Gastrocnemius medialis (tissue), 4 donors: ENCODE data around the gene DIPK2B. TPM values are rescaled to one million over a fixed set of nuclear protein-coding genes. Genes with fewer than 3 reads are reported as not detected.

Source experiments
- ATAC-seq, 2 donors: fragments of 150-250 bp; one replicate each; pipeline ENCODE4 v1.9.1; 2016
- DNase-seq, 2 donors: peaks; one replicate each; pipeline ENCODE4 v3.0.0-alpha.2; 2019
- H3K27ac ChIP-seq, 4 donors: fragments of 200-600 bp; sonication (generic); 1 replicate in 1 of 4; 2 replicates in 3 of 4; pipeline ENCODE4 v1.5.1; 2016 to 2018; ENCODE audit warnings: mild to moderate bottlenecking in 2 of 4, moderate library complexity in 1 of 4
- H3K27me3 ChIP-seq, 3 donors: fragments of 200-600 bp; sonication (generic) in 2 of 3; 1 replicate in 1 of 3; 2 replicates in 2 of 3; pipeline versions ENCODE4 v1.5.1 to v1.6.0; 2016 to 2019; ENCODE audit warnings: mild to moderate bottlenecking in 1 of 3, moderate library complexity in 1 of 3
- H3K36me3 ChIP-seq, 2 donors: fragments of 200-600 bp; sonication (generic) in 1 of 2; one replicate each; pipeline ENCODE4 v1.5.1; 2017 to 2018
- H3K4me1 ChIP-seq, 2 donors: fragments of 200-600 bp; sonication (generic) in 1 of 2; one replicate each; pipeline ENCODE4 v1.5.1; 2016 to 2017; ENCODE audit warnings: mild to moderate bottlenecking in 2 of 2
- H3K4me3 ChIP-seq, 4 donors: fragments of 200-600 bp; sonication (generic) in 3 of 4; 1 replicate in 1 of 4; 2 replicates in 3 of 4; pipeline ENCODE4 v1.5.1; 2016 to 2019; ENCODE audit warnings: mild to moderate bottlenecking in 2 of 4
- H3K9me3 ChIP-seq, 3 donors: fragments of 200-600 bp; sonication (generic) in 2 of 3; 1 replicate in 1 of 3; 2 replicates in 2 of 3; pipeline ENCODE4 v1.5.1; 2016 to 2019
- CTCF ChIP-seq, 5 experiments: fragments of 450-650 bp in 3 of 5; fragments of 200-600 bp in 2 of 5; sonication (generic) in 2 of 5; IDR thresholded peaks in 4 of 5; conservative IDR thresholded peaks in 1 of 5; 1 replicate in 4 of 5; 2 replicates in 1 of 5; pipeline ENCODE4 v1.5.1; 2016 to 2019; ENCODE audit warnings: antibody characterized with exemption in 5 of 5, mild to moderate bottlenecking in 3 of 5, moderate library complexity in 3 of 5
- POLR2A ChIP-seq, 2 donors: fragments of 450-650 bp; IDR thresholded peaks; one replicate each; pipeline ENCODE4 v1.6.1; 2017; ENCODE audit warnings: antibody characterized with exemption in 2 of 2, mild to moderate bottlenecking in 2 of 2, moderate library complexity in 2 of 2
- in situ Hi-C, 4 donors: fragments of 200-750 bp; cut with MboI; loops; one replicate each; pipeline versions ENCODE4 v1.15.0 to v1.8.0; 2017; ENCODE audit warnings: low sequenced_read_pairs in 4 of 4
- intact Hi-C: fragments of 100-400 bp; cut with DNase I; formaldehyde crosslinking; loops from one replicate; pipeline ENCODE4 v1.15.1; 2023; ENCODE audit warnings: low total_unique reads
- total RNA-seq, 4 donors: library from RNA; depleted of rRNA; stranded (reverse); fragments of >200 nt; gene quantifications; one replicate each; pipeline versions ENCODE4 v1.1.0 to v1.2.3, GENCODE V29; 2016

The DIPK2B gene
- total RNA-seq, 4 donors from 2014 or later: 10.1 to 12.8 (median 10.9) TPM

DNA sequence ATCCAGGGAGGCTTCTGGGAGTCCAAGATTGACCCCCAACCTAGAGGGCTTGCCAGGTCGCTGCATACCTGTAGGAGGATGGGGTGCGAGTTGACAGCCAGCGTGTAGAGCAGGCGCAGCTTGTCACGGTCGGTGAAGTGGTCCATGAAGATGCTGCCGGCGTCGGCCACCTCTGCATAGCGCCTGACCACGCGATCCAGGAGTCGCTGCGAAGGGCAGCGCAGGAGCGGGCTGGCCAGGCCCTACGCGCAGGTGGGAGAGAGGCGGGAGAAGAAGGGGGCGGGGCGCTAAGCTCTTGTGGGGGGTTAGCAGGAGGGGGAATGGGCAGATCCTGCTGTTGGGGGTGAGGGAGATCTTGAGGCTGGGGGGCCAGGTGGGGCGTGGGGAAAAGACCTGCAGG lies 43.0 kb downstream of the DIPK2B start:
- DNase-seq: no peak
- TF ChIP-seq POLR2A (IDR thresholded peaks at IDR 0.05) (no peak), CTCF (IDR thresholded peaks at IDR 0.05 in 4 of 5, conservative IDR thresholded peaks at IDR 0.05 in 1 of 5) (no peak)
- in situ Hi-C loops (no loop called here), intact Hi-C loops (no loop called here)
- no peaks in the 10 kb centered on the region for H3K27me3 ChIP-seq
- no peak for ATAC-seq
- H3K36me3 ChIP-seq: no peaks in the 10 kb centered on the region
- H3K4me3 ChIP-seq: no peak overlapping the region
- H3K4me1 ChIP-seq: no peaks in the 10 kb centered on the region
- H3K27ac ChIP-seq: no peak overlapping the region
- no peaks in the 10 kb centered on the region for H3K9me3 ChIP-seq

DNA sequence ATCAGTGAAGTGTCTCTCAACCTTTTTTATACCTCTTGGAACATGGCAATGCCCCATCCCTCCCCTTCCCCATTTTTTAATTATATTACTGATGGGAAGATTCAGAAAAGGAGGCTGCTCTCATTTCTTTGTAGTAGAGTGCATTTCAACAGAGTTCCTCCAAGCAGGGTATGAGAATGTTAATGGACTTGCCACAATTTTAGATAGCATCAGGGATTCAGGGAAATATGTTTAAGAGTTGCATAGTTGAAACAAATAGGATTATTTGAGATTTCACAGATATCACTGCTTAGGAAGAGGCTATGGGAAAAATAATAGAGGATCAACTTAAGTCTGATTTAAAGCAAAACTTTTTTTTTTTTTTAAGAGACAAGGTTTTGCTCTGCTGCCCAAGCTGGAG lies 46.2 kb downstream of the DIPK2B start:
- Histone ChIP-seq H3K27me3 (no peaks in the 10 kb centered on the region), H3K27ac (no peak overlapping the region), H3K9me3 (no peaks in the 10 kb centered on the region), H3K36me3 (no peaks in the 10 kb centered on the region), H3K4me1 (no peaks in the 10 kb centered on the region), H3K4me3 (no peak overlapping the region)
- in situ Hi-C loops: no loop called here
- DNase-seq (no peak), ATAC-seq (no peak)
- intact Hi-C loops: no loop called here
- no peak for TF ChIP-seq CTCF (IDR thresholded peaks at IDR 0.05 in 4 of 5, conservative IDR thresholded peaks at IDR 0.05 in 1 of 5)
- no peak for TF ChIP-seq POLR2A (IDR thresholded peaks at IDR 0.05)

GRCh38 chrX:45154033-45154360 lies 46.7 kb downstream of the DIPK2B start:
- DNase-seq (no peak), ATAC-seq (no peak)
- intact Hi-C loops: no loop called here
- TF ChIP-seq POLR2A (IDR thresholded peaks at IDR 0.05): no peak
- TF ChIP-seq CTCF (IDR thresholded peaks at IDR 0.05 in 4 of 5, conservative IDR thresholded peaks at IDR 0.05 in 1 of 5): no peak
- in situ Hi-C loops: no loop called here
- Histone ChIP-seq H3K36me3 (no peaks in the 10 kb centered on the region), H3K9me3 (no peaks in the 10 kb centered on the region), H3K27me3 (no peaks in the 10 kb centered on the region), H3K4me3 (no peak overlapping the region), H3K4me1 (no peaks in the 10 kb centered on the region), H3K27ac (no peak overlapping the region)
